ENCODE data around the gene HSPA12A.
"Not testable (repeated sequence)": the region's sequence is repeated elsewhere in the genome, so short reads cannot be mapped to it uniquely, and the experiment has no call there.

HSPA12A gene

DNA sequence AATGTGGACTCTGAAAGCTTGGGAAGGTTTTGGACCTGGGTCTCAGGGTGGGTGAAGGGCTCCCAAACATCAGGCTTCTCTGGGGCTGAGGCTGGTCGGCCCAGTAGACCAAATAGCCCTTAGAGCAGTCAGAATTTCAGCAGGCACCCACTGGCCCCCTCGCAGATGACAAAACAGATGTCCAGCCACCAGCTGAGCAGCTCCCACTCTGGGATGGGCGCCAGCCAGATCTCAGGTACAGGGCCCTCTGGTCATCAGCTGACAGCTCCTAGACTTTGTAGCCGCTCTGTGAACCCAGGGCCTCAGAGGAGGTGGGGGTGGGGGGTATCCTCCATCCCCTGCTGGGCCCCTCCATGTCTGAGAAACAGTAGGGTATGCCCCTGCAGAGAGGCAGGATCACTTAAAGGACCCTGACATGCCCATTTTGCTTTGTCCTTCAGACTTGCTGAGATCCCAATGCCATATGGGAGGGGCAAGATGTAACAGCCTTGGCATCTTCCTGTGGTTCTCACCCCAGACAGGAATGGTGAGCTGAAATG, 26.5 kb downstream of the HSPA12A start:
- no peak for DNase-seq

DNA sequence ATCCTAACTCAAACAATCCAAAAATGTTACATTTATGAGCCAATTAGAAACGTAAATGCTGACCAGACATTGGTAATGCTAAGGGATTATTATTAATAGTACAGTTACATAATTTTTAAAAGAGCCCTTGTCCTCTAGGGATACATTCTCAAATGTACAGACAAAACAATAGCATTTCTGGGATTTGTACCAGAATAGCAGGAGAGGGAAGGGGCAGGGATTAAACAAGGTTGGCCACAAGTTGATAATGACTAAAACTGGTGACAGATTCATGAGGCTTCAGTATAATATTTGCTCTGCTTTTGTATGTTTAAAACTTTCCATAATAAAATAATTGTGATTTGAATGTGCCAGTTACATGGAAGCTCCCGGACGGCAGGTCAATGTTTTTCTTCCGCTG, 27.0 kb downstream of the HSPA12A start:
- no peak for DNase-seq

DNA sequence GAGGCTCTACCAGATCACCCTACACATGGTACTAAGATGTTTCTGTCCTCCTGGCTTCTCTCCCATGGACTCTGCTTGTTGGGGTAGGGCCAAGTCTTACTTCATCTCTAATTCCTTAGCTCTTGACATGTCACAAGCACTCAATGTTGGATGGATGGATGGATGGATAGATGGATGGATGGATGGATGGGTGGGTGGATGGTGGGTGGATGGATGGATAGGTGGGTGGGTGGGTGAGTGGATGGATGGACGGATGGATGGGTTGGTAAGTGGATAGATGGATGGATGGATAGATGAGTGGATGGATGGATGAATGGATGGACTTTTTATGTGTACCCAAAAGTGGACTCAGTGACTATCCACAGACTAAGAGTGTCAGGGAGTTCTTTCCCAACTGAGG, 28.5 kb downstream of the HSPA12A start:
- no peak for DNase-seq

DNA sequence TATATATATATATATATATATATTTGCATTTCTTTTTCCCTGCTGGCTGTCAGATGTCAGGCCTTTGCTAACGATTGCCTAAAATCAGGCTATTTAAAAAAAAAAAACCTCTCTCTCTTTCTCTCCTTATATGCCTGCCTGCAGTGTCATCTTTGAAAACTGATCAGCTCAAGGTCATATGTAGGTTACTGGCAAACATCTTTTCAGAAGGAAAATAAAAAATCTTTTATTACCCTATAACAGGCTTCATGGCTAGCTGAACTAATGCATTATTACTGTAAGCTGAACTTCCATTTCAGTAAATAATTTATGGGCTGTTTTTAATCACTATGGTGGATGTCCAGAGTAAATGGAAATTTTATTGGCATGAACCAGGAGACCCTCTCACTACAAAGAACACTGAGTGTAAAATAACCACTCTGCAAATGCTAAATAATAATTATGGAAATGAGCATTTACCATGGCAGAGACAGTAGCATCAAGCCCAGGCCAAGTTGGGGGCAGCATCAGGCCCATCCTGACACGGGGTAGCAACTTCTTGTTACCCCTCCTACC, 29.3 kb downstream of the HSPA12A start:
- no peak for DNase-seq

DNA sequence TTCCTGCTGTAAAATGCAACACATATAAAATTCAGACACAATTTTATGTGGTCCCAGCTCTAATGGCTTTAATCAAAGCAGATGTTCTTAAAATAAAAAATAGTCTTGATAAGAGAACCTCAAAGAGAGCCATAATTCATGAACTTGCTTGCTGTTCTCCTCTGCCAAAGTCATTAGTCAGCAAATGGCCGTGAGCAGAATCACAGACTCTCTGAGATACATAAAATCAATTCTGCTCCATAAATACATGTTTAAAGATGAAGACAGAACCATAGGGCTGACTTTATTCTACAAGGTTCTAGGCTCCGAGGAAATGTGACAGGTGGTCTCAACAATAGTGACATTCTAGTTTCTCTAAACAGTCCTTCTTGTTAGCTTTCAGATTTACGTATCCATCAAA, 29.8 kb downstream of the HSPA12A start:
- DNase-seq: no peak

DNA sequence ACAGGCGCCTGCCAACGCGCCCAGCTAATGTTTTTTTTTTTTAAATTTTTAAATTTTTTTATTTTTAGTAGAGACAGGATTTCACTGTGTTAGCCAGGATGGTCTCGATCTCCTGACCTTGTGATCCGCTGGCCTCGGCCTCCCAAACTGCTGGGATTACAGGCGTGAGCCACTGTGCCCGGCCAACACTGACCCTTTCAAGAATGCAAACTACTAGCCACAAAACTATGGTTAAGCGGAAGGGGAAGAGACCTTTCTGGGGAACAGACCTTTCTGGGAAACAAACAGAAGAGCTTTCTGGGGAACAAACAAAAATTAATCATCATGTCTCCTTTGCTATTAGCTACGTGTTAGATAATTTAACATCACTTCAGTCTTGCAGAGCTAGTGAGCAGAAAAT, 30.6 kb downstream of the HSPA12A start:
- DNase-seq: not testable (repeated sequence)

DNA sequence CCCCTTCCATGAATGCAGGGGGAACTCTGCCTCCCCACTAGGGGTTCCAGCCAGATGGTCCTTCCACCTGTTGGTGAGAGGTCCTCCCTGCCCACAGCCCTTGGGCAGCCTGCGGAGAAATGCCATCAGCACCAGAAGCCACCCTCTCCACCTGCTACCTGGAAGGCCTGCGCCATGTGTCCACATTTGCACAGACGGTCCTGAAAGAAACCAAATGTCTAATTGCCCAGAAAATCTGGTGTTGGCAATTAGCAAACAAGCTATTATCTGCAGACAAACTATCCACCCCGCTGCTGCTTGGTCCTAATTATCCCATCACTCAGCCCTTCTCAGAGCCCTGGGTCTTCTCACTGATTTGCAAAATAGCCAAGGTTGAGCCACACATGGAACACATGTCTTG, 32.3 kb downstream of the HSPA12A start:
- DNase-seq: no peak

DNA sequence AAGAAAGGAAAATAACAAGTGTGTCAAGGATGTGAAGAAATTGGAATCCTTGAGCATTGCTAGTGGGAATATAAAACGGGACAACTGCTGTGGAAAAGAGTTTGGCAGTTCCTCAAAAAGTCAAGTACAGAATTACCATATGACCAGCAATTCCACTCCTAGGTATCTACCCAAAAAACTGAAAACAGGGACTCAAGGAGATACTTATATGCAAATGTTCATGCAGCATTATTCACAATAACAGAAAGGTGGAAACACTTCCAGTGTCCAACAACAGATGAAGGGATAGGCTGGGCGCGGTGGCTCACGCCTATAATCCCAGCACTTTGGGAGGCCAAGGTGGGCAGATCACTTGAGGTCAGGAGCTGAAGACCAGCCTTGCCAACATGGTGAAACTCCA, 33.5 kb downstream of the HSPA12A start:
- no peak for DNase-seq

DNA sequence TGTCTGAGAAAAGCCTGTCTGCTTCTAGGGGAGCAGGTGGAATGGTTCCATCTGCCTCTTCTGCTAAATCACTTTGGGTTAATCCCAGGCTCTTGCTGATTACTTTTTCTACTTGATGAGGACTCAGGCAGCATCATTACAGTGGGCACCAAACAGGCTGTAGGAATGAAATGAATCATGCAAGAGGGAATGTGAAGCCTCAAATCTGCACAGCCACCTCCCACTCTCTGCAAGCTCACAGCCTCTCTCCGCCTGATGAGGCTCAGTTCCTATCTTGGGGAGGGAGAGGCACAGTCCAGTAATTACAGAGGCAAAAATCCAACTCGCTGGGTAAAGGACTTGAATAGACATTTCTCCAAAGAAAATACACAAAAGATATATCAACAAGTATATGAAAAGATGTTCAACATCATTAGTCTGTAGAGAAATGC, 34.0 kb downstream of the HSPA12A start:
- DNase-seq: no peak

DNA sequence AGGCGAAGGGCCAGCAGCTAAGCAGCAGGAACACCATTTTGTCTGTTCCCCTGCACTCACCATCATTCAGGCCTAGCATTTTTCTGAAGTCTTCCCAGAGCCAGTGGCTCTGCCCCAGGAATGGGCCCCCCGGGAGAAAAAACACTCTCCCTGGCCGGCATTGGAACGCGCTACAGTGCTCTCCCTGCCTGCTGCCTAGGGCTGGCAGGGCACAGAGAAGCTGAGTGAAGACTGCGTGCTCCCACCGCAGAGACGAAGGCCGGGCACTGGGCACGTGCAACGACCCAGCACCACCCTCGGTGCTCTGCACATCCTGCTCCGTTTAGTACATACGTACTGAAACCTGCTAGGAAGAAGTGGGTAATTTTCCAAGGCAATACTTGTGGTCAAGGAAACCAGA, 34.4 kb downstream of the HSPA12A start:
- DNase-seq: no peak

DNA sequence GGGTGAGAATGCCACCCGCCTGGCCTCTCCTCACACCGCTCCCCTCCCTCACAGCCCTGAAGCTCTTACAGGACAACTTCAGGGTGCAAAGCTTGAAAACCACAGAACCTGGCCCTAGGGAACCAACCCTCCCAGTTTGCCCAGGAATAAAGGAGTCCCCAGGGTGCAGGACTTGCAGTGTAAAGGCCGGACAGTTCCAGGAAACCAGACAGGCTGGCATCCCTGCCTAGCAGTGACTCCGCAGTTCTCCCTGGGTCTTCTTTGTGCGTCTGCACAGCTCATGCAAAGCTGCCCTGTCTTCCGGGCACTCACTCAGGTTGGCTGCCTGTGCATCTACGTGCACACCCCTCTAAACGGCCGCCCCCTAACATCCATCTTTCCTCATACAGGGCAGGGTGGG, 36.1 kb downstream of the HSPA12A start:
- no peak for DNase-seq

DNA sequence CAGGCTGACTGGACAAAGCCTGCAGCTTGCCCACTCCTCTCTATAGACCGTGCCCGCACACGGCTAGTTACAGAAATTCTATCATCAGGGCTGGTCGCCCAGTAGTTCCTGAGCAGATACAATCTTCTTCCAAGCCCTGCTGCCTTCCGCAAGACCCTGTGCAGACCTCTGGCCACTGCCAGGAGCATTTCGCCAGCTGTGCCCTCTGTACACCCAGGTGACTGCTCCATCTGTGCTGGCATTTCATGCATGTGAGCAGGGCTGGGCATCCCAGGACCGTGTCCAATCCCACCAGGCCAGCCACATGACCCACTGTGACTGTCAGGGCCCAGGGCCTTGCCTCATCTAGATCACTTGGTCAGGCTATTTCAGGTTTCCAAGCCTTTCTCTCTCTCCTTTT, 36.9 kb downstream of the HSPA12A start:
- no peak for DNase-seq

DNA sequence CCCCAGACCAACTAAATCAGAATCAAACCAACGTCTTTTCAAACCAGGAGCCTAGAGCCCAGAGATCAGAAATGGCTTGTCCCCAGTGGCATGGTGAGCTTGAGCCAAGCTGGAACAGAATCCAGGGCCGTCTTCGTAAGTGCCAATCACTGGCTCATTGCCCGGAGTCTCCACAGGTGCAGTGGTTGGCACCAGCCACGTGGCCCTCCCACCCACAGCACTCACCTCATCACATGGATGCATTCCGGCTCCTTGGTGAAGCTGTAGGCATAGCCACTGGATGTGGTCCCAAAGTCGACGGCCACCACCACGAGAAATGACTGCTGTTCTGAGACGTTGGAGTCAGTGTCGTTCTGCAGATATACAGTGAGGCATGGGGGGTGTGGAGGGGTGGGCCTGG, 37.4 kb downstream of the HSPA12A start:
- DNase-seq: no peak

DNA sequence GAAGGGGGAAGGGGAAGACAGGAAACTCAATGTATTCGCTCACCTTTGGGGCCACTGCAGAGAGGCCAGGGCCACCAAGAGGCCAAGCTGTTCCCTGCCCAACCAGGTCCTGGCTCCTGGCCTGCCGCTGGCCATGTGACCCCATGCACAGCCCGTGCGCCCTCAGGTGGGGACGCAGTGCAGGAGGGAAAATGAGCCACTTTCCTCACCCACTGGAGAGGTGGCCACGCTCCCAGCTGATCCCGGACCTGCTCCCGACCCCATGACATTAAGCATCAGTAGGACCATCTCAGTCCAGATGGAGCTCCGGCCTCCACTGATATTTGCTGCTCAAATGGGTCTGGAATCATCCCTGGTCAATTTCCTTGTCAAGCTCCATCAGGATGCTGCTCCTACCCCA, 40.2 kb downstream of the HSPA12A start:
- no peak for DNase-seq

DNA sequence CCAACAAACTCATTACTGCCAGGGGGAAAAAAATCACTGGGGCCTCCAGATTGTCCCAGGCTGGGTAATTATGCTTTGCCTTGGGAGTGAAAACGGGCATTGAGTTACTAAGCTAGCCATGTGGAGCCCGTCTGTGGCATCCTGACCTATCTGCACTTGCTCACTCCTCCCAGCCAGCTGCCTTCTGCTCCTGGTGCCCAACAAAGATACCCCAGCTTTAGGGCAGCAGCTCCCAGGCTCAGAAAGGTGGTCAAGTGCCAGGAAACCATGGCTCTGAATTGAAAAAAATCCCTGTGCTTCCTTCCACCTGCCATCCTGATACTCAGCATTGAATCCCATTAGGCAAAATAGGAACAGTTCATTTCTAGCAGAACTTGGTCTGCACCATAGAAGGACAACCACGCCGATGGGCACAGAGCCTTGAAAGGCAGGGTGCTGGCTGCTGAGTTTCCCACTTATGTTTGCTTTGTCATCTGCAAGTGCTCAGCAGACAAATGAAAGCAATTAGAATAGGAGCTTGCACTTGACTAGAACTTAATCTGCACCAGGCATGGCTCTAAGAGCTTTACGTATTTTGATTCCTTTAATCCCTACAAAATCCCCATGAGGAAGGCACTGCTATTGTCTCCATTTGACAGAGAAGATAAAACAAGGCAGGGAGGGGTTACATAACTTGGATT, 42.8 kb downstream of the HSPA12A start:
- no peak for DNase-seq

DNA sequence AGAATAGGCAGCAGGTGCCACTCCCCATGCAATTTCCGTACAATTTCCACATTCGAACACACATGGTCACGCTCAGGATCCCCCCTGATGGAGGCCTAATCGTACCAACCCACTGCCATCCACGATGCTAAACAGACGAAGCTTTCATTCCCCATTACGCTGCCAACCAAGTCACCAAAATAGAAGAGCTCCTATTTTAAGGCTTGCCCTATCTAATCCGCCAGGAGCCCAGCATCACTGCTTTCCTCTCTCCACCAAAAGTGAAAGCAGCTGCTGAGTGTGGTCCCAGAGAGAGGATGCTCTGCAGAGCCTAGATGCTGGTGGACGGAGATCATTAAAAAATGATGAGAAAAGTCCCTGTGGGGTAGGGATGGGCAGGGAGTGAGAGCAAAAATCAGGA, 43.3 kb downstream of the HSPA12A start:
- no peak for DNase-seq

DNA sequence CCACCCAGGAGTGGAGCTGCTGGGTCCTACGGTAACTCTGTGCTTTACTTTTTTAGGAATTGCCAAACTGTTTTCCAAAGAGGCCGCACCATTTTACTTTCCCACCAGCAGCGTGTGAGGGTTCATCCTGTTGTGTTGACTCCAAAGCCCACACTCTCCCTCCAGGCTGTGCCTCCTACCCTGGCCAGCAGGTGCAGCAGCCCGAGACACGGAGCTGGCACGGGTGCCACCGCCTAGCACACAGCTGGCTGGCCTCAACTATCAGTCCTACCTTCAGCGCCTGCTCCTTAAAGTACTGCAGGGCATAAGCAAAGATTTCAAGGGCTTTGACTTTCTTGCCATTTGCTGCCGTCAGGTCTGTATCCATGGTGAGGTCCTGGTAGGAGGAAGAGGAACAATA, 44.0 kb downstream of the HSPA12A start:
- no peak for DNase-seq

DNA sequence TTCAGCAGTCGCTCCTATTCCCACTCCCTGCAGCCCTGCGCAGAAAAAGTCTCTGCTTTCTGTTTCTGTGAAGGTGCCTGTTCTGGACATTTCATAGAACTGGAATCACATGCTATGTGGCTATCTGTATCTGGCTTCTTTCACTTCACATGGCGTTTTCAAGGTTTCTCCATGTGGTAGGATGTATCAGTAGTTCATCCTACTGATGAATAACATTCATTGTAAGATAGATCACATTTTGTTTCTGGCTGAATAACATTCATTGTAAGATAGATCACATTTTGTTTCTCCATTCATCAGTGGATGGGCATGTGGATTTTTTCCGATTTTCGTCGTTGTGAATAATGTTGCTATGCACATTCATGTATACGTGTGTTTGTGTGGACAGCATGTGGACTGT, 44.5 kb downstream of the HSPA12A start:
- no peak for DNase-seq

DNA sequence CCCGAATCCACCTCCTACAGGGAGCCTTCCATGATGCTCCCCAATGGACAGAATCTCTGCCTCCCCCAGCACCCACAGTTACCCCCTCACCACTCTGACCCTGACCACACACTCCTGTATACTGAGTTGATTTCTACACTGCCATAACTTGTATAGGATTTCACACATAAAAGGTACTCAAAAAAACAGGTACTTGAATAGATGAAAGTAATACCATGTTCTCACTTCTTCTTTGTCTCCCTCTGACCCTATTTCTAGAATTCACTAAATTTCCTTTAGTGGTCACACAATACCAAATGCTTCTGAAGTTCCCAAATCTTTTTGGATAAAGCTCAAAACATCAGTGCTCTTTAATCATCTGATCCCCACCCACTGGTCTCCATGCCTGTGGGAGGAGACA, 45.4 kb downstream of the HSPA12A start:
- DNase-seq: no peak

DNA sequence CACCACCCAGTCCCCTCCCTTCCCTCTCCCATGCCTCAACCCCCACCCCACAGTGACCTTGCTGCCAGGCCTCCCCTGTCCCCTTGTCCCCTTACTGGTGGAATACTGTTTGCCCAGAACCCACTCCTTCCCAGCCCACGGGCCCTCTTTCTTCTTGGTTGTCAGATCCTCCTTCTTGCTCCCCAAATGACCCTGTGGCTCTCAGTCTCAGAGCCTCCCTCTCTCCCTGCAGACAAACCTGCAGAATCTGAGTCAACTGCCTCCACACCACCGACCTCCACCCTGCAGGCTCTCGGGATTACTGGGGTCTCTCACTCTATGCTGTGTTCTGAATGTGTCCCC, 47.5 kb downstream of the HSPA12A start:
- no peak for DNase-seq

DNA sequence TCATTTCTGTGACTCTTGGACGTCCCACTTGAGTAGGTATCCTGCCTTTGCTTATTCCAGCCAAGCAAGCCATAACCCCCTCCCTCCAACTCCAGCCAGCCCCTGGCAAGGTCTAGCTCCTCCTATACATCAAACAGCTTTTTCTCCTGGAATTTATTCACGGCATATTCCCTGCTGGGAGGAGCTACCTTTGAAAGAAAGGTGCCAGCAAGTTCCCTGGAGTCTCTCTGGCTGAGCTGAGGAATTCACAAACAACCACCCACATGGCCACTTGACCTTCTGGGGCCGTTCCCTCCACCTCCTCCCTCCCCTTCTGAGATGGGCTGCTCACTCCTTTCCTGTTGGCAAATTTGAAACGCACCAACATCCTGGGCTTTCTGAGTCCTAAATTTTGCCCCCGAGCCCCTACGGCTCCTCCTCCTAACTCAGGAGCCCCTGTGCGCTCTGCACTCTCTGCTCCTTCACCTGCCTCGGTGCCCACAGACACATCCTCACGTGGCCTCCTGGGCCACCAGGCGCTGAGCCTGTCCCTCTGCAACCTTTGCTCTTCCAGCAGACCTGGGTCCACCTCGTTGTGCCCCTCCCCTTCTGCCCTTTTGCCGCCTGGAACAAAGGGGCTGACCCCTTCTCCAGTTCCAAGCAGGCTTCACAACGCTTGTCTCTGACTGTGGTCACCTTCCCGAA, 48.0 kb downstream of the HSPA12A start:
- no peak for DNase-seq

DNA sequence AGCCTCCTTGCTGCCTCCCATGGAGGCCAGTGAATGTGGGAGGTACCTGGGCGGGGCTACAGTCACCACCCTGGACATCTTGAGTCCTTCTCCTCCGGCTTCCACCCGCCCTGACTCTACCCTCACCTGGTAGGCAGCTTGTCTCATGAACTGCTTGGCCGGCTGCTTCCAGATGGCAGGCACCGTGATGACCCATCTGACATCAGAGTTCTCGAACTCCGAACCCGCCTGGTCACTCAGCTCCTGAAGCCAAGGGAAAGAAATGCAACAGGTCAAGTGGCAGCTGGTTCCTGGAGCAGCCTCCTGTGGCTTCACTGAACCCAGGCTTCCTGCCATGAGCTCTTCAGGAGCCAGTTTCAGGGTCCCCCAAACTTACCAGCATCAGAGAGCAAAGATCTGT, 50.1 kb downstream of the HSPA12A start:
- DNase-seq: no peak

DNA sequence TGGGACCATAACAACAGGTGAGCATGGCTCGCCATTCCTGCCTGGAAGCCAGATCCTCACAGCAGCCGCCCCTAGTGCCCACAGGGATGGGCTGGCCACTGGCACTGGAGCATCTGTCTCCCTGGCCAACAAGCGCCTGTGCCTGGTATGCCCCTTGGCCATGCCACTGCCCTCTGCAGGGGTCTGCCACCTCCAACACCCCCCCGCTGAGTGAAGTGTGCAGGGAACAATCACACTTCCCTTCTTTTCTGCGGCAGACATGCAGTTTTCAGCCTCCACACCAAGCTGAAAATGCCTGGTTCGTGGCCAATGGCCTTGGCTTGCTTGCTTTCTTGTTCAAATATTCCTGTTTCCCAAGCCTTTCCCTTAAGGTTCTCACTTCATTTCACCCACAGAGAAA, 50.7 kb downstream of the HSPA12A start:
- no peak for DNase-seq

Data from effector CD4-positive, alpha-beta T cell (primary cell).